Fibroblast of peridontal ligament (primary cell): ENCODE data around the gene TRAF1.

Experiments used
- DNase-seq: peaks from one replicate; pipeline ENCODE4 v3.0.0-alpha.2; 2010; ENCODE audit errors: extremely low read depth

The TRAF1 gene

GRCh38 chr9:120890320-120891244 is 36.0 kb downstream of the TRAF1 start:
- DNase-seq: no peak

GRCh38 chr9:120889606-120890271 is 36.9 kb downstream of the TRAF1 start:
- no peak for DNase-seq

GRCh38 chr9:120888626-120889025 is 38.0 kb downstream of the TRAF1 start:
- DNase-seq: no peak

- DNase-seq: peak; percentile 63
These were observed 40.1 kb downstream of the TRAF1 start for GRCh38 chr9:120886490-120886967.

- DNase-seq: no peak
These were observed 40.6 kb downstream of the TRAF1 start for GRCh38 chr9:120885958-120886357.

- DNase-seq: no peak
These were observed 41.1 kb downstream of the TRAF1 start for GRCh38 chr9:120885457-120885856.

GRCh38 chr9:120883608-120883996 is 43.0 kb downstream of the TRAF1 start:
- DNase-seq: no peak

GRCh38 chr9:120882935-120883607 is 43.5 kb downstream of the TRAF1 start:
- no peak for DNase-seq

- no peak for DNase-seq
These were observed 47.1 kb downstream of the TRAF1 start for GRCh38 chr9:120879446-120879845.

GRCh38 chr9:120878188-120879130 is 48.1 kb downstream of the TRAF1 start:
- no peak for DNase-seq

GRCh38 chr9:120877276-120878034 is 49.1 kb downstream of the TRAF1 start:
- no peak for DNase-seq

- DNase-seq: no peak
These were observed 49.8 kb downstream of the TRAF1 start, which contains the start of gene PHF19 for GRCh38 chr9:120876842-120877240. Gene PHF19 (minus strand): TSS chr9:120877188. CDS start chr9:120874741, 2,447 bp downstream.

GRCh38 chr9:120875954-120876841 is 50.4 kb downstream of the TRAF1 start:
- peak; percentile 68 for DNase-seq

- DNase-seq: no peak
These were observed 51.0 kb downstream of the TRAF1 start for GRCh38 chr9:120875643-120875953.

GRCh38 chr9:120875195-120875565 is 51.4 kb downstream of the TRAF1 start:
- no peak for DNase-seq

- DNase-seq: no peak
These were observed 52.1 kb downstream of the TRAF1 start for GRCh38 chr9:120874226-120875194.

- DNase-seq: no peak
These were observed 53.1 kb downstream of the TRAF1 start for GRCh38 chr9:120873512-120873911.

GRCh38 chr9:120872791-120873502 is 53.6 kb downstream of the TRAF1 start:
- no peak for DNase-seq
